CD4-positive, alpha-beta T cell treated with Interleukin-17A for 4 hours (primary cell): Measurements from ENCODE around the gene ARL3.
A peak's percentile ranks its signal among the peaks of the same experiment; 100 is the strongest.
"Not testable (repeated sequence)": the region's sequence is repeated elsewhere in the genome, so short reads cannot be mapped to it uniquely, and the experiment has no call there.

Source experiments
- DNase-seq: peaks from one replicate; pipeline ENCODE4 v3.0.0-alpha.2; 2020; ENCODE audit warnings: mixed read lengths

ARL3 gene

GRCh38 chr10:102670065-102670670 lies 44.0 kb downstream of the ARL3 start:
- DNase-seq = no peak

DNA sequence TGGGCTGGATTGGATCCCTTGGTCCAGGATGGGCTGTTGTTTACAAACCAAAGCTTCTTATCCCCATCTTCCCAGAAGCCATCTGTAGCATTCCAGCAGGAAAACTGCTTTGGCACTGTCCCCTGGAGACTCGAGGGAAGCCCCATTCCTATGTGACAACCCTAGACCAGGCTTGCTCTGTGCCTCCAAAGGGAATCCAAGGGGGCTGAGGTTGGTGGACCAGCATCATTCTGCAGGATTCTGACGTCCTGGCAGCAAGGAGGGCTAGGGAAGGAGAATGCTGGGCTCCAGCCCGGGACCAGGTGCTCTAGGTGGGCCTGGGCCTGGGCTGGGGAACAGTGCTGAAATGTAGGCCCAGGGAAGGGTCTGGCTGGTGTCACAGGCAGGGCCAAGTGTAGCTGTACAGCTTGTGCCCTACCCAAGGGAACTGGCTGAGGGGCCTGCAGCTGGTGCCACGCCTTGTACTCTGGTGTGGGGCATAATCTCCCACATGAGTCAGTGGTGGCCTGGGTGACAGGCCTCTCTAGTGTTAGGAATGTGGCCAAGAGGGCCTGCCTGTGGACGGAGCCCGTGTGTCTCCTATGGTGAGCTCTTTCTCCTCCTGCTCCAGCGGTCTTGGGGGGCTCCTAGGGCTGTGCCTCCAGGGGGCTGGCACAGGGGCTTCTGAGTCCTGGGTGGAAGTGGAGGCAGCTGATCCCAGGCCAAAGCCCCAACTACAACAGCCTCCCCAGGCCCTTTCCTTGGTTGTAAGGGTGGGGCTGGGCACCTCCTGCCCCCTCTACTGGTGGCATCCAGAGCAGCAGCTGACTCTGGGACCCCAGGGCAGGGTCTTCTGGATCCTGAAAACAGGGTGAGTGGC lies 44.8 kb downstream of the ARL3 start:
- DNase-seq = peak; percentile 38

DNA sequence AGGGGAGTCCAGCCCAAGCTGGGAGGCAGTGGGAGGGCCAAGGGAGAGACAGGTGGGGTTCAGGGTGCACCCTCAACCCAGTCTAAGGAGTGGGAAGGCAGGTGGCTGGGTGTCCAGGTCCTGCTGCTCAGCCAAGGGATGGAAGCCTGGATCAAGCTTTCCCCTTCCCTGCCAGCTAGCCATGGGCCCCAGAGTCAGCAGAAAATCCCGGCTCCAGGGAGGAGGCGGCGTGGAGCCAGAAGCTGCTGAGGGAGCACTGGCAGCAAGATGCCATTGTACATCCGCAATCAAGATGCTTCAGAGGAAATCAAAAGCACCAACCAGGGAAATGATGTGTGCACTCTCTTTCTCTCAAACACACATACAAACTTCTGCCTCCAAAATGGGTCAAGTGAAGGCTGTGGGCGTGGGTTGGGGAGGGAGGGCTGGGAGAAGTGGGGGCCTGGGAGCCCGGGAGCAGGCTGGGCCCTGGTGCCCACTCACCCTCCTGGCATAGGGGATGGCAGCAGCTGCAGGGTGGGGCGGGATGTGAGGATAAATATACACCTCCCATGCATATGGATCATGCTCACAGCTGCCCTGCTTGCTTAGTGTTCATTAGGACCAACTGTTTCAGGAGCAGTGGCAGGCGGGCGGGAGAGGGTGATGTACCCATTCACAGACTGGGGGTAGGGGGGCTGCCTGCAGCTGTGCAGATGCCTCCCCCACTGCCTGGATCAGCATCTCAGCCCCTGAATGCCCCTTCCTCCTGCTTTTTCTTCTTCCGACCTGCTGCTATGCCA lies 45.7 kb downstream of the ARL3 start:
- DNase-seq = no peak

DNA sequence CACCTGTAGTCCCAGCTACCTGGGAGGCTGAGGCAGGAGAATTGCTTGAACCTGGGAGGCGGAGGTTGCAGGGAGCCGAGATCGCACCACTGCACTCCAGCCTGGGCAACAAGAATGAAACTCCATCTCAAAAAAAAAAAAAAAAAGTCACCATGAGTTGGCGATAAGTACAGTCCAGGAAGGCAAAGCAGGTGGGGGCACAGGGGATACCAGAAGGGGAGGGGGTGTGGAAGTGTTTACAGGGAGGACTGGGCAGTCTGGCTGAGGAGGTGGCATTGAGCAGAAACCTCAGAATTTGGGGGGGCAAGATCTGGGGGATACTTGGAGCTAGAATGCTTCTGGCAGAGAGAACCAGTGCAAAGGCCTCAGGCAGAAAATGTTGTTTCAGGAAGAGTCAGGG lies 46.8 kb downstream of the ARL3 start:
- not testable (repeated sequence) for DNase-seq

- no peak for DNase-seq
These were observed 48.2 kb downstream of the ARL3 start for GRCh38 chr10:102665904-102666509.

DNA sequence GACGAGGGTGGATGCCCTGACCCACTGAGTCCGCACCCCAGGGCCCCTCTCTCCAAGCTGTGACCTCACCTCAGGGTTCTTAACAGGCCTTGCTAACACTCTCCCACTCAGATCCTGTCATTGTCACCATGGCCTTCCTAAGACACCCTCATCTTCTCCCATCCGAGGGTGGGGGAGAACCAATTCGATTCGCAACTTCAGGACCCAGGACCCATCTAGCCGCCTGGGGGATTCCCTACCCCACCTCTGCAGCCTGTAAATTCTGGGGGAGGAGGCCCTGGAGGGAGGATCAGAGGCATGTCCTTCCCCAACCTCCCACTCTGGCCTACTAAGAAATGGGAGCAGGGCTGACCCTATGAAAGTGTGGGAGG lies 52.6 kb downstream of the ARL3 start:
- DNase-seq = no peak

GRCh38 chr10:102660888-102661657 lies 53.1 kb downstream of the ARL3 start:
- peak; percentile 71 for DNase-seq

DNA sequence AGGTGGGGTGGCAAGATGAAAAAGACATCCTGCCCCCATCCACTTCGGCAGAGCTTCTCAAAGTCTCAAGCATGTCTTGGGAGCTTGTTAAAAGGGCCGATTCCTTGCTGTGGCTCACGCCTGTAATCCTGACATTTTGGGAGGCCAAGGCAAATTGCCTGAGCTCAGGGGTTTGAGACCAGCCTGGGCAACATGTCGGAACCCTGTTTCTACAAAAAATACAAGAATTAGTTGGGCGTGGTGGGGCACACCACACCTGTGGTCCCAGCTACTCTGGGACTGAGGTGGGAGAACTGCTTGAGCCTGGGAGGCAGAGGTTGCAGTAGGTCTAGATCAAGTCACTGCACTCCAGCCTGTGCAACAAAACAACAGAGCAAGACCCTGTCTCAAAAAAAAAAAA lies 55.4 kb downstream of the ARL3 start:
- no peak for DNase-seq

- peak; percentile 29 for DNase-seq
These were observed 56.0 kb downstream of the ARL3 start for GRCh38 chr10:102657984-102658724.

DNA sequence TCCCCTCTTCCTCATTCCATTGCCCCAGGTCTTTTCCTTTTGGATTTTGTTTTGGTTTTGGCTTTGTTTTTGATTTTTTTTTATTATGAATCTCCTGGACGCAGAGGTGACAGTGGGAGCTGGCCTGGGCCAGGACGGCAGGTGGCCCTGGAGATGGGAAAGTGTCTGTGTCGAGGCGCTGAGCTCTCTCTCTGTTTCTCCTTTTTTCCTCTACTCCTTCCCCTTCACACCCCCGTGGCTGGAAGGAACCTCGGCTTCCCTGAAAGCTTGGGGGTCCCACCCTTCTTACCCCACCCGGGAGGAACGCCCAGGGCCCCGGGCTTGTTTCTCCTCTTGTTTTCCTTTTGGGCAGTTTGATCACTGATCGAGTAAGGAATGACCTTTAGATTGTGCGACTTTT lies 56.7 kb downstream of the ARL3 start:
- DNase-seq = no peak

GRCh38 chr10:102656791-102657371 lies 57.3 kb downstream of the ARL3 start:
- DNase-seq = no peak

- no peak for DNase-seq
These were observed 58.2 kb downstream of the ARL3 start for GRCh38 chr10:102656026-102656425.

GRCh38 chr10:102654969-102655368 lies 59.2 kb downstream of the ARL3 start:
- no peak for DNase-seq

GRCh38 chr10:102654566-102654965 lies 59.6 kb downstream of the ARL3 start:
- no peak for DNase-seq

GRCh38 chr10:102653060-102653459 lies 61.1 kb downstream of the ARL3 start:
- no peak for DNase-seq

DNA sequence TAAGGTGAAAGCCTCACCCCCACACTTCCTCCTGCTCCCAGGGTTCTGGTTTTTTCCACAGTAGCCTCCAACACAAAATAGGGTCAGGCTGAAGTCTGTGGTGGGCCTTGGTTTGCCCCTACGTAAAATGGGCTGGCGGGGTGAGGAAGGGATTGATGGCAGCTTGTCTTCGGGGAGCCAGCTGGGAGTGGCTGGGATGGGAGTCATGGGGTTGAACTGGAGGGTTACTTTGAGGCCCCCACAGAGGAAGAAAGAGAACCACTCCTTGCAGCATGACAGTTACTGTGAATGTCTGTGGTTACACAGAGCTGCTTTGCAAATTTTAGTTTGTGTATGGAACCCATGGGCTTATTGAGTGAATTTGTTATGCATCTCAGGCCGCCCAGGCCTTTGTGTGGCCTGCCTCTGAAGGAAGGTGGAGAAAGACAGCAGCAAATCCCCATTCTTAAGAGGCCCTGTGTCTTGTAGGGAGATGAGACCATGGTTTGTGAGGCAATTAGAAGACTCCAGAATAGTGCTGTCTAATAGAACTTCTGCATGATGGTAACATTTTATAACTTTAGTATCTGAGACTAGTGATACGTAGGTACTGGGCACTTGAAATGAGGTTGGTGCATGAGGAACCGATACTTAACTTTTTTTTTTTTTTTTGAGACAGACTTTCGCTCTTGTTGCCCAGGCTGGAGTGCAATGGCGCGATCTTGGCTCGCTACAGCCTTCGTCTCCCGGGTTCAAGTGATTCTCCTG lies 61.9 kb downstream of the ARL3 start:
- DNase-seq = no peak

GRCh38 chr10:102651455-102652169 lies 62.6 kb downstream of the ARL3 start:
- no peak for DNase-seq

DNA sequence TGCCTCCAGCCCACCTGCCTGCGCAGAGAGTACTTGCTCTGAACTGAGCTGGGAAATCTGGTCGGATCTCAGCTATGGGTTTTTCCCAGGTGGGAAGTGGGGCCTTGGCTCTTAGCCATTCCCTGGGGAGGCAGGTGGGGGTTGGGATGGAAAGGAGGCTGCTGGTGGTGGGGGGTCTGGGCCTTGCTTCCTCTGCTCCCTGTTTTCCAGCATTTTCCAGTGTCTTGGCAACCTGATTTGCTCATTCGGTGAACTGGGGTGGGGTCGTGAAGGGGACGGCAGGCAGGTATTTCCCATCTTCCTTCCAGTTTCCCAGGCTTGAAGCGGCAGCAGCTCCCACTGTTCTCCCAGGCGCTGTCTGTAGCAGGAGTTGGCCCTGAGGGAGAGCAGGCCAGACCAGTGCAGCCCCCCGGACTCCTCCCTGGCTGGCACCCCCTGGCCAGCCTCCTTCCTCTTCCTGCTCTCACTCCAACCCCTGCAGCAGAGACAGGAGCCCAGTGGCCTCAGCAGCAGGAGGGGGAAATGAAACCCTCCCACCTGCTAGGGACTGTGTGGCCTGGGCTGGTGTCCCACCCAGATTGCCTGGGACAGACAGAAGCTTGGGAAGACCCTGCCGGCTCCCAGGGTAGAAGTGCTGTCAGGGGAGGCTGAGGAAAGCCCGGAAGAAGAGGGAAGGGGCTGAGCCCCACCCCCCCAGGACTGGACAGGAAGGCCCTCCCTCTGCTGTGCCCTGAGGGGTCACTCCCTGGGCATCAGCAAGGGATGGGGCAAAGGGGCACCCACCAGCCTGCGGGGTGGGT lies 63.3 kb downstream of the ARL3 start:
- no peak for DNase-seq
